Stimulated activated CD4-positive, alpha-beta T cell treated with anti-CD3 and anti-CD28 coated beads, Interleukin-12 subunit alpha, Interleukin-12 subunit beta, amount 100 ng/mL, for 4 hours (primary cell): ENCODE measurements around the gene STAC3.

Experiments
- DNase-seq: peaks from one replicate; pipeline ENCODE4 v3.0.0-alpha.2; 2020

Gene STAC3

DNA sequence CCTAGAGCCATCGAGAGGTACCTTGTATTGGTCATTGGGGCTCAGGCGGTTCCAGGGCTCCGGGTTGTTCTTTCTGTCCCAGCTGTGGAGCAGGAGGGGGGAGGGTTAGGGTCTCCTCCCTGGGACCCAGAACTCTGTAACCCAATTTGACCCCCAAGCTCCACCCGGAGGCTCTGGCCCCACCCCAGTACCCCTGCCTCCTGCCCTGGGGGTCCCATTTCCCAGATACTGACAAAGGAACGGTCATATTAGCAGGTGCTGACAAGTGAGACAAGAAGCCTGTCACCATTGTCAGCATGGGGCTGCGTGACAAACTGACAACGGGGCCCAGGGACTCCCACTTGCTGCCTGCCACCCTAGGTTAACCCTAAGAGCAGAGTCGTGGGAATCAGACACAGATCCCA, 15.3 kb downstream of the STAC3 start:
- no peak for DNase-seq

DNA sequence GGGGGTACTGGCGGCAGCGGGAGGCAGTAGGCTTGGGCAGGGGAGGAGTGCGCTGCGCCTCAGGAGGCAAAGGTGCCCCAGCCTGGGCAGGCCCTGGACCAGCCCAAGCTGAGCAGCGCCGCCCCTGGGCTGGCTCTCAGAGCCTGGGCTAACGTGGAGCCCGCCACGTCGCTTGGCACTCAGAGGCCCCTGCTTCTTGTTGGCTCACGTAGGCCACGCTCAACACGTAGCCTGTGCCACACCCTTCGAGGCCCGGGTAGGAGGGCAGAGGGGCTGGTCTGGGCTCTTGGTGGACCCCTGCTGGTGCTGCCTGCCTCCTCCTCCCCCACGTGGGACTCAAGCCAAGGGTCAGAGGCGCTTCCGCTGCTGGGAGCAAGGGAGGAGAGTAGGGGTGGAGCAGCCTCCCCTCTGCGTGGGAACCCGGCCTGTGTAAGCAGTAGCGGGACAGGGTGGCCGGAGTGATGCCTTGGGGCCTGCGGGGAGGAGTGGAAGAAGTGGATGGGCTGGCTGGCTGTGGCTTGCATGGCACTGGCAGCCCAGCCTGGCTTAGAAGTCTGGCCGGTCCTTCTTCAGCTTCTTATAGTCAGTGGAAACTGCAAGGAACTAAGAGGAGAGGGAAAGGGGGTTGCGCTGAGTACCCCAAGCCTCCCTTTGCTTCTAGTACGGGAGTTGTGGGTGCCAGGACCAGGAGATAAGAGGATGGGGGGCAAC, 15.8 kb downstream of the STAC3 start:
- no peak for DNase-seq

DNA sequence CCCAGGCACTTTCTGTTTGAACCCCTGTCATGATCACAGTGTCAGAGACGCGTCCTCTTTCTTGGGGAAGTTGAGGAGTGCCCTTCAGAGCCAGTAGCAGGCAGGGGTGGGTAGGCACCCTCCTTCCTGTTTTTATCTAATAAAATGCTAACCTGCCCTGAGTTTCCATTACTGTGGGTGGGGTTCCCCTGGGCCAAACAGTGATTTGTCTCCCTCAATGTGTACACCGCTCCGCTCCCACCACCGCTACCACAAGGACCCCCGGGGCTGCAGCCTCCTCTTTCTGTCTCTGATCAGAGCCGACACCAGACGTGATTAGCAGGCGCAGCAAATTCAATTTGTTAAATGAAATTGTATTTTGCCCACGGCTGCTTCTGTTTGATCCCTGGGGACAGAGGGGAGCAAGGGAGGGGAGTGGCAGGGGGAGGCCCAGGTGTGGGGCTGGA, 16.4 kb downstream of the STAC3 start:
- DNase-seq = no peak

DNA sequence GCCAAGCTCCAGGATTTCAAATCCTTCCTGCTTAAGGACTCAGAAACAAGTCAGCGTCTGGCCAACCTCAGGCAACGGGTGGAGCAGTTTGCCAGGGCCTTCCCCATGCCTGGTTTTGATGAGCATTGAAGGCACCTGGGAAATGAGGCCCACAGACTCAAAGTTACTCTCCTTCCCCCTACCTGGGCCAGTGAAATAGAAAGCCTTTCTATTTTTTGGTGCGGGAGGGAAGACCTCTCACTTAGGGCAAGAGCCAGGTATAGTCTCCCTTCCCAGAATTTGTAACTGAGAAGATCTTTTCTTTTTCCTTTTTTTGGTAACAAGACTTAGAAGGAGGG, 16.8 kb downstream of the STAC3 start:
- no peak for DNase-seq

DNA sequence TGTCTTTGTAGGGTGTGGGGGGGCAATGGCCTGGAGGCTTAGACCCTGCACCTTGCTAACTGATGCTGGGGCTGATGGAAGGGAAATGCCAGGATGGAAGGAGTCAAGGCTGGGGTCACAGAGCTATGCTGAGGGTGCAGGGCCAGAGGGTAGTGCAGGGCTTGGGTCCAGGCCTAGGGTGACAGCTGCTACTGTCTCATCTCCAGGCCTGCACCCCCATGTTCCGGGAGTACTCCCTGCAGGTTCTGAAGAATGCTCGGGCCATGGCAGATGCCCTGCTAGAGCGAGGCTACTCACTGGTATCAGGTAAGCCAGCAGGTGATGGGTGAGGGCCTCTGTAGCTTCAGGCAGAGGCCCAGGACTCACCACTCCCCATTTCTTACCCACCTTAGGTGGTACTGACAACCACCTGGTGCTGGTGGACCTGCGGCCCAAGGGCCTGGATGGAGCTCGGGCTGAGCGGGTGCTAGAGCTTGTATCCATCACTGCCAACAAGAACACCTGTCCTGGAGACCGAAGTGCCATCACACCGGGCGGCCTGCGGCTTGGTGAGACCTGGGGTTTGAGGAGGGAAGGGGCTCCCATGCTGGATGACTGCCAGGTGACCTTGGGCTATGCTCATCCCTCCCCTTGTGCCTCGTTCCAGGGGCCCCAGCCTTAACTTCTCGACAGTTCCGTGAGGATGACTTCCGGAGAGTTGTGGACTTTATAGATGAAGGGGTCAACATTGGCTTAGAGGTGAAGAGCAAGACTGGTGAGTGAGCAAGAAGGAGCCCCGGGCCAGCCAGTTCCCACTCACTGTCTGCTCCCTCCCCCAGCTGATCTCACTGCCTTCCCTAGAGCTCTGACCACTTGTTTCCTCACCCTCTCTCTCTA, 17.4 kb downstream of the STAC3 start:
- DNase-seq = no peak

DNA sequence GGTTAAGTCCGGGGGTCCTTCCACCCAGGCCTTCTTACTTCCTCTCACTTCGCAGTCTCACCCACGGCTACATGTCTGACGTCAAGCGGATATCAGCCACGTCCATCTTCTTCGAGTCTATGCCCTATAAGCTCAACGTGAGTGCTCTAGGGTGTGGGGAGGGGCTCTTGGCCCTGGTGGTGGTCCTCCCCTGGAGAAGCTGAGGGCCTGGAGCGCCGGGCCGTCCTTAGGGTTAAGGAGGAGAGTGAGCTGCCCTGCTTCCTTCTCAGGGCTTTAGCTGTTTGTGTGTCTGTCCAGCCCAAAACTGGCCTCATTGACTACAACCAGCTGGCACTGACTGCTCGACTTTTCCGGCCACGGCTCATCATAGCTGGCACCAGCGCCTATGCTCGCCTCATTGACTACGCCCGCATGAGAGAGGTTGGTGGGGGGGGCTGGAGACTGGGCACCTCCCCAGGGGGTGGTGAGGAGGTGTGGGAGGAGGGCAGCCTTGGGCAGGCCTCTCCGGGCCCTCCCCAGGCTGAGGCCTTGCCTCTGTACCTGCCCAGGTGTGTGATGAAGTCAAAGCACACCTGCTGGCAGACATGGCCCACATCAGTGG, 18.7 kb downstream of the STAC3 start:
- no peak for DNase-seq

DNA sequence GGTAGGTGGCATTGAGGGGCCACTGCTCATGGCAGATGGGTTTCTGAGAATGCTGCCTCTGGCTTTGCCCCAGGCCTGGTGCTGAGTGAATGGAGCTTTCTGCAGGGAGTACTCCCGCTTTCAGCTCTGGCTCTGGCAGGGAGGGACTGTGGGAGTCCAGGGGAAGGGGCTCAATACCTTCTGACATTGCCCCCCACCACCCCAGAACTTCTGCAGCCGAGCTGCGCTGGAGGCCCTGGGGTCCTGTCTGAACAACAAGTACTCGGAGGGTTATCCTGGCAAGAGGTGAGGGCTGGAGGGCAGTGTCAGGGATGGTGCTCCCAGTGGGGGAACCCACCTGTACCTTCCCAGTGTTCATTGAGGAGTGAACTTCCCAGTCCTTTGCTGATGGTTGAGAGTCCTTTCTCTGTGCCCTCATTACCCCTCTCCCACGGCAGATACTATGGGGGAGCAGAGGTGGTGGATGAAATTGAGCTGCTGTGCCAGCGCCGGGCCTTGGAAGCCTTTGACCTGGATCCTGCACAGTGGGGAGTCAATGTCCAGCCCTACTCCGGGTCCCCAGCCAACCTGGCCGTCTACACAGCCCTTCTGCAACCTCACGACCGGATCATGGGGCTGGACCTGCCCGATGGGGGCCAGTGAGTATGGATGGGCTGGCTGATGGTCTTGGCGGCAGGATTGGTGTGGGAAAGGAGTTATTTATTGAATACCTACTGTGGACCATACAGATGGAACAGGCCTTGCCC, 19.5 kb downstream of the STAC3 start:
- no peak for DNase-seq

DNA sequence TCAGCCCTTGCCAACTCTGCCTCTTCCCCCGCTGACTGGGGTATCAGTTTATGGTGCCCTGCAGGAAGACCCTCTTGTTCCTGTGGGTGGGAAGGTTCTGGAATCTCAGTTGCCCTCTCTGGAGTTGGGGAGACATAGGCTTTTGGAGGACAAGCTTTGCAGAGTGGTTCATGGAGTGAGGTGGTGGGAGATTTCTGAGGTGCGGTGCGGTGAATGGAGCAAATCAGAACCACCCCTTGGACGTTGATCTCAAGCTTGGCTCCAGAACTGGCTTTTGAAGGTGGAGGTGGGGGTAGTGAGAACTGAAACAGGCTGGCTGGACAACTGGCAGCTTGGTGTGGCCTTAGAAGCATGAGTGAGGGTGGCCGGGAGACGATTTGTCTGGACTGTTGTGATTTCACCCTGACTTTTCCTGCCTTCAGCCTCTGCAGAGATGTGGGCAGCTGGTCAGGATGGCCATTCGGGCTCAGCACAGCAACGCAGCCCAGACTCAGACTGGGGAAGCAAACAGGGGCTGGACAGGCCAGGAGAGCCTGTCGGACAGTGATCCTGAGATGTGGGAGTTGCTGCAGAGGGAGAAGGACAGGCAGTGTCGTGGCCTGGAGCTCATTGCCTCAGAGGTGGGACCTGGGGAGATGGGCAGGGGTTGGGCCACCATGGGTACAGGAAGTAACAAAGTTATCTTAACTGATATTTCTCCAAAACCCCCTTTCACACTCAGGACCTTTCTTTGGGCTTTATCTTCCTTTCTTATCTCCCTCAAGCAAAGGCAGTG, 20.4 kb downstream of the STAC3 start:
- DNase-seq = no peak

DNA sequence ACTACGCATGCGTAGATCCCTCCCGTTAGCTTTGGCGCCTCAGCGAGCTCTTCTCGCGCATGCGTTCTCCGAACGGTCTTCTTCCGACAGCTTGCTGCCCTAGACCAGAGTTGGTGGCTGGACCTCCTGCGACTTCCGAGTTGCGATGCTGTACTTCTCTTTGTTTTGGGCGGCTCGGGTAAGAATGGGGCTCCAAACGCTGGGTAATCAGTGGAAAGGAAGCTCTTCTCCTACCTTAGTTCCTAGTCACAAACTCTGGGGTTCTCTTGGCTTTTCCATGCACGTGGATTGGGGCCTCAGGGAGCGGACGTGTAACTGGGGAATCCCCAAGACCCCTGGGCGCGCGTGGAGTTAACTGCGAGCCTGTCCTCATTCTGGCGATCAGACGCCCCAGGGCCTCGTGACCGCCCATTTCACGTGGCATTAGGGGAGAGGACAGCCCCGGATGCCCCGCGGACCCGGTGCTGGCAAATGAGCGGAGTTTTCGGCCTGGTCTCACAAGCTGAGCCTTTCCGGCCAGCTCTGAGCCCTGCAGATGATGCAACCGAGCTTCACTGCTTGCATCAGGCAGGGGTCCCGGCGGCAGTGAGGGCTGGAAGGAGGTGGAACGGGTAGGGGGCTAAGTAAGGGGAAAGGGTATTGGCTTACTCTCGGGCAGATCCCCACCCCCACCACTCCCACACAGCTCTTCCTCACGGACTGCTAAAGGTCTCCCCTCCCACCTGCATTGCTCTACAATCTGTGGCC, 21.2 kb downstream of the STAC3 start, which contains the start of gene SHMT2:
Gene SHMT2, plus strand, starts transcription at position 78 of the 747 bp plus-strand sequence. Its CDS starts 68 bp downstream, at position 146.
- DNase-seq = peak; percentile 90

DNA sequence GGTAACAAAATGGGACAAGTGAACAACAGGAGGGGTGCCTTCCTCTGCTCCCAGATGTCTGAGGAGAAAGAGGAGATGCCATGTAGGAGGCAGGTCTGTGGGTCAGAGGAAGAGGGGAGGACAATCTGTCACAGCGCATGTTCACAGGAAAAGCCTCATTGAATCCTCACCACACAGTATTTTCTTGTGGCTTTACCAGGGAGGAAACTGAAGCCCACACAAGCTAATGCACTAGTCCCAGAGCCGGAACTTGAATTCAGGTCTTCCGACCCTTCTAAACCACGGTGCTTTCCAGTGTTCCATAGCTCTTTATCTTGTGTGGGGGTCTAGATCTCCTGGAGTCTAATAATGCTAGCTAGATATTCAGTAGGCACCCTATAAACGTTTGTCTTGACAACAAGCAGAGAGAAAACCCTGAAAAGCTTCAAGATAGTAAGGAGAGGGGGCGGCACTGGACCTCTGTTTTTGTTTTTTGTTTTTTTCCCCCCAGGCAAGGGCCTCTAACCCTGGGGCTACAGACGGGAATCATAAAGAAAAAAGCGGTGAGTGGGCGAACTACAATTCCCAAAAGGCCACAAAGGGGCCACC, 21.8 kb downstream of the STAC3 start:
- no peak for DNase-seq

DNA sequence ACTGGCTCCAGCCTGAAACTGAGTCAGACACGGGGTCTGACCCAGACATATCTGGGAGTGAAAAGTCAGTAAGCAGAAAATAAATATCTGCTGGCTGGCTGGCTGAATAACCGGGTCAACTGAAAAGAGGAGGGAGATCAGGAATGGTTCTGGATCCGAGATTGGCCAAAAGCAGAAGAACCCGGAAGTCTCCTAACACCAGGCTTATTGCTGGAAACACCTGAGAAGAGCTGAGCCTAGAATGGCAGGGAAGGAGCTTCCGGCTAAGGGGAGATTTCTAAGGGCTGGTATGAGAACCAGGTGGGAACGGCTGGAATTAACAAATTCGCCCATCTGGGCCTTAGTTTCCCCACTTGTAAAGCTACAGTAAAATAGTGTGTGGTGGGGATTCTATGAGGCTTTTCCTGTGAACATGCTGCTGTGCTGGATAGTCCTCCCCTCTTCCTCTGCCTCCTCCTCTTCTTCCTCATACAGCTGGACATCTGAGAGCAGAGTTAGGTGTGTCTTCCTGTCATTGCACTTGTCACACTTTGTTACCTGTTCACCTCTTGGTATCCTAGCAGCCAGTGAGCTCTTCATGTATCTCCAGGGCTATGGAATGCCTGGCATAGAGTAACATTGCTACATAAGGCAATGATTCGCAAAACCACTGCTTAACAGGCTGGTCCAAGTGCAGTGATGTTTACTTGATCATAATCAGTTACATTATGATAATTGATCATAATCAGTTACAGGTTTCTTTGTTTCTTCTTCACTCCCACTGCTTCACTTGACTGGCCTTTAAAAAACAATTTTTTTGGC, 23.5 kb downstream of the STAC3 start:
- no peak for DNase-seq

DNA sequence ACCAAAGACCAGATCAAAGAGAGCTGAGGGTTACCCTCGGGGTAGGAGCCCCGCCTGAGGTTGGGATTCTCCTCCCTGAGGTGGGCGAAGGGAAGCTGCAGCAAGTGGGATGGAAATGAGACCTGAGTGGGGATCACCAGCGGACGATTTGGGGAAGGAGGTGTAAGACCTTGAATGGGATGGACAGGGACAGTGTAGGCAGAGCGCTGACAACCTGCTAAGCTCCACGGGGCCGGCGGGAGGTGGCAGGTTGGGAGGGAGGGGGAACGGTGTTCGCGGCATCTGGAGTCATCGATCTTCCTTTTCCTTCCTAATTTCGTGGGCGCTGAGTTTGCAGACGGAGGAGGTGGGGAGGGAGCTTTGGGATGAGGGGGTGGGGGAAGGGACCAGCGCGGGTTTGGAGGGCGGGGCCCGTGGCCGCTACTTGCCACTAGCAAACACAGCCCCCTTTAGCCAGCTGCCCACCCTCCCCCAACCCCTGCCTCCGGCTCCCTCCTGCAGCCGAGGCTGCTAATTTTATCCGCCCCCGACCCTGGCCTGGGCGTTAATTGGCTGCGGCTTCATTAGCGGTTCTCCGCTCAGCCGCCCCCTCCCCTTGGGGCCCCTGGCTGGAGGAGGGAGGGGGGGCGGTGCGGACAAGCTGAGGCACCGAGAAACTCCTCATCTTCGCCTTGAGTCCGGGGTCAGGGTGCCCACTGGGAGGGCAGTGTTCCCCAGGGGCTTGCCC, 24.2 kb downstream of the STAC3 start:
- no peak for DNase-seq

DNA sequence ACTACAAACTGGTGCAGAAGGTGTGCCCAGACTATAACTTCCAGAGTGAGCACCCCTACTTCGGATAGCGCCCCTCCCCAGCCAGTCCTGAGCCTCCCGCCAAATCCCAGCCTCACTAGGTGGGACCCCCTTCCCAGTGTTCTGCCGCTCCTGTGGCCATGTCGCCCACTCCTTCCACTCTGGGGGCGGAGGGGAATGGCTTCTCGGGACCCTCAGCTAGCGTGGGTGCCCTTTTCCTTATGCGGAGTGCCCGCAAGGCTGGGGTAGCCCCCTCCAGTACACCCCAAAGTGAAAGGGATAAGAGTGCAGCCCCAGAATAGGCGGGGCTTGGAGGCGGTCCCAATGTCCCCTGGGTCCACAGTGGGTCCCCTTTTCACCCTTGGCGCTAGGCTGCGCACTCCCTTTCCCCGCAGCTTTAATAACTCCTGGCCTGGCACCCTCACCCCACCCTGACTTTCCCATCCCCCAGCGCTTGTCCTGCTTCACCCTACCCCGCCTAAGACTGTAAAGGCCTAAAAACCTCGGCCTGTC, 25.2 kb downstream of the STAC3 start:
- DNase-seq = no peak

DNA sequence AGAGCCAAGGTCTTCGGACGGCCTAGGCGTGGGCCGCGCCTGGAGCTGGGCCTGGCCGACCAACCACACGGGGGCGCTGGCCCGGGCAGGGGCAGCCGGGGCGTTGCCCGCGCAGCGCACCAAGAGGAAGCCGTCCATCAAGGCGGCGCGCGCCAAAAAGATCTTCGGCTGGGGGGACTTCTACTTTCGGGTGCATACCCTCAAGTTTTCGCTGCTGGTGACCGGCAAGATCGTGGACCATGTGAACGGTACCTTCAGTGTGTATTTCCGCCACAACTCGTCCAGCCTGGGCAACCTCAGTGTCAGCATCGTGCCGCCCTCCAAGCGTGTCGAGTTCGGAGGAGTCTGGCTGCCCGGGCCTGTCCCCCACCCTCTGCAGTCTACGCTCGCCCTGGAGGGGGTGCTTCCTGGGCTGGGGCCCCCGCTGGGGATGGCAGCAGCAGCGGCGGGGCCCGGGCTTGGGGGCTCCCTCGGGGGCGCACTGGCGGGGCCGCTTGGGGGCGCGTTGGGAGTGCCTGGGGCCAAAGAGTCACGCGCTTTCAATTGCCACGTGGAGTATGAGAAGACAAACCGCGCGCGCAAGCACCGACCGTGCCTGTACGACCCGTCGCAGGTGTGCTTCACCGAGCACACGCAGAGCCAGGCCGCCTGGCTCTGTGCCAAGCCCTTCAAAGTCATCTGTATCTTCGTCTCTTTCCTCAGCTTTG, 25.9 kb downstream of the STAC3 start:
- peak; percentile 55 for DNase-seq

DNA sequence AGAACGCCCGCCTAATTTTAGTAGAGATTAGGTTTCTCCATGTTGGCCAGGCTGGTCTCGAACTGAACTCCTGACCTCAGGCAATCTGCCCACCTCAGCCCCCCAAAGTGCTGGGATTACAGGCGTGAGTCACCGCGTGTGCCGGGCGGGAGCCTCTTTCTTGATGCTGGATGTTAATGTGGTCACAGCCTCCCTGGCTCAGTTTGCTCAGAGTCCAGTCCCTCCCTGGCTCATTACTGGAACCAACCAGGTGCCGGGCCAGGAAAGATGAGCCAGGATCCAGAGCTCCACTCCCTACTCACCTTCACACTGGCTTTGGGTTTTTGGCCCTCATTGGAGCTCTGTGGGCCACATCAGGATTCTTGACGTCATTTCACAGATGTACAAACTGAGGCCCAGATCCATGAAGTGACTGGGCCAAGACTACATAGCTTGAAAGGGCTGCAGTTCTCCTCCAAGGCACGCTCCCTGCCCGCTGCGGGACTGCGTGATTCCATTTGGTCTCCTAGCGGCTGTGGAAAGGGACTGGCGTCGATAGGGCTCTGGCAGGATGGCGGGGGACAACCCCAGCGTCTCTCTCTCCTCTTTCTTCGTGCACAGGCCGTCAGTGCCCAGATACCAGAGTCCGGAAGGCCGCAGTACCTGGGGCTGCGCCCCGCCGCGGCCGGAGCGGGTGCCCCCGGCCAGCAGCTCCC, 26.6 kb downstream of the STAC3 start:
- no peak for DNase-seq

DNA sequence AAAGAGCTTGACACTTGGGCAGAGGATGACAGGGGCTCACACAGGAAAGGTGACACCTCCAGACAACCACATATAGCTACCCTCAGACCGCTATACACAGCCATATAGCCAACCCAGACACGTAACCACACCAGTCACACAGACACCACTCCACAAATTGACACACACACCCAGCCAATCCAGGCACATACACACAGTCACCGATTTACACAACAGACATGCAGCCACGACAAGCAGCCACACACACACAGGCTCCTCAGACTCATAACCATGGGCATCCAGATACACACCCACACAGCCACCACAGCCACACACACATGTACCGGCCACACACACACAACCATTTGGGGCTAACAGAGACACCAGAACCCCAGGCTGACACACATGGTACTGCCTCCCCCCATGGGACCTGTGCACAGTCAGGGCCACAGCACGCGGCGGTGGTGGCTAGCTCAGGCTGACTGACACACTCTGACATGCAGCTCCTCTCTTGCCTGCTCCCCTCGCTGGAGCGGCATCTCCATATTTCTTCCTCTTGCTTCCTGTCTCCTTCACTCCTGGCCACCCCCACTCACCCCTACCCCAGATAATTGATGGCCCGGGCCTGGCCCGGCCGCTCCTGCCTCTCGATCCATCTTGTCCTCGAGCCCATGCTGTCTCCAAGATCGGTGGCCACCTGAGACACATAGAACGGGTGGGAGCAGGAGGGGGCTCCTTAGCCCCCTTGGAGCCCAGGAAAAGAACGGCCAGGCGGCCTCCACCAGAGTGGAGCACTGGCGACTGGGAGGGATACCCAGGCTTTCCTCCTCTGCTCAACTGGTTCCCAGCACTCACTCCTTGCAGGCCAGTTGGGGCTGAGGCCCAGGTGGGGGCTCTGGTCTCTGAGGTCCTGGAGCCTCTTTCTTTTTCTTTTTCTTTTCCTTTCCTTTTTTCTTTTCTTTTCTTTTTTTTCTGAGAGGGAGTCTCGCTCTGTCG, 27.5 kb downstream of the STAC3 start:
- DNase-seq = no peak
